RWPE1 (cell line): ENCODE measurements around the gene DDX24.

Experiments used
- CTCF ChIA-PET: fragments of 350-600 bp; sonication (Branson Sonifier 250); formaldehyde crosslinking; extraction: SDS; loops from one replicate; lab custom pipeline; 2021; lab: Yijun Ruan, JAX
- POLR2A ChIA-PET: fragments of 400-600 bp; formaldehyde crosslinking; extraction: SDS; loops from one replicate; lab custom pipeline; 2020; ENCODE audit warnings: antibody characterized with exemption; ENCODE audit not compliant: low non-redundant PET; lab: Yijun Ruan, JAX
- DNase-seq: peaks from one replicate; pipeline ENCODE4 v3.0.0; 2012; ENCODE audit warnings: low spot score
- H3K27ac ChIP-seq: fragments of 450-650 bp; 2 replicates; pipeline ENCODE4 v1.5.1; 2017
- TF ChIP-seq, protein P1 (sequence below): fragments of 450-650 bp; conservative IDR thresholded peaks from 2 replicates; pipeline ENCODE4 v1.5.1; 2017; ENCODE audit warnings: low read depth, mild to moderate bottlenecking

Gene DDX24

DNA sequence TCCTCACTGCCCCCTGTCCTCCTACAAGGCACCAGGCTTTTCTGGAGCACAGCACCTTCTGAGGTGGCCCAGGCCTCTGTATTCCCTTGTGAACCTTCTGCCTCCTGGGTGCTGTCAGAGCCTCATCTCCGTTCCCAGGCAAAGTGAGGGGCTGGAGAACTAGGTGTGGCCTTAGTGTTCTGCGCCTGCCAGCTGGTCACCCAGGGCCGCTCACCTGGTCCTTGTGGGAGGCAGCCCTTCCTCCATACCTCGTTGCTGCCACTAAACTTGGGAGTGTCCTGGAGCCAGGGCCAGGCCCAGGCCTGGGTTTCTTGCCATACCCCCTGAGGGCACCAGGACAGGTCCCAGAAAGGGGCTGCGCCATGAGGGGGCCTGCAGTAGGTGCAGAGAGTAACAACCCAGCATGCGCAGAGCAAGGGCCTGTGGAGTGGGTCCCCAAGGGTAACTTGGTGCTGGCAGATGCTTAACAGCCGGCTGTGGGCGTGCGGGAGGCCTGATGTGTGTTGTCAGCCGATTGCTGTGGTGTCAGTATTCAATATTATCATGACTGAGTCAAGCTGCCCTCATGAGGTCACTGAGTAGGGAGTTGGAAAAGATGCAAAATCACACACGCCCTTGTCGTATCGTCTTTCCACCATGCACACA is 37.8 kb downstream of the DDX24 start:
- ChIA-PET POLR2A (no interaction called here), CTCF (no interaction called here)
- H3K27ac ChIP-seq = no peak overlapping the region
- TF ChIP-seq, protein P1, sequence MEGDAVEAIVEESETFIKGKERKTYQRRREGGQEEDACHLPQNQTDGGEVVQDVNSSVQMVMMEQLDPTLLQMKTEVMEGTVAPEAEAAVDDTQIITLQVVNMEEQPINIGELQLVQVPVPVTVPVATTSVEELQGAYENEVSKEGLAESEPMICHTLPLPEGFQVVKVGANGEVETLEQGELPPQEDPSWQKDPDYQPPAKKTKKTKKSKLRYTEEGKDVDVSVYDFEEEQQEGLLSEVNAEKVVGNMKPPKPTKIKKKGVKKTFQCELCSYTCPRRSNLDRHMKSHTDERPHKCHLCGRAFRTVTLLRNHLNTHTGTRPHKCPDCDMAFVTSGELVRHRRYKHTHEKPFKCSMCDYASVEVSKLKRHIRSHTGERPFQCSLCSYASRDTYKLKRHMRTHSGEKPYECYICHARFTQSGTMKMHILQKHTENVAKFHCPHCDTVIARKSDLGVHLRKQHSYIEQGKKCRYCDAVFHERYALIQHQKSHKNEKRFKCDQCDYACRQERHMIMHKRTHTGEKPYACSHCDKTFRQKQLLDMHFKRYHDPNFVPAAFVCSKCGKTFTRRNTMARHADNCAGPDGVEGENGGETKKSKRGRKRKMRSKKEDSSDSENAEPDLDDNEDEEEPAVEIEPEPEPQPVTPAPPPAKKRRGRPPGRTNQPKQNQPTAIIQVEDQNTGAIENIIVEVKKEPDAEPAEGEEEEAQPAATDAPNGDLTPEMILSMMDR = no peak
- DNase-seq = no peak

DNA sequence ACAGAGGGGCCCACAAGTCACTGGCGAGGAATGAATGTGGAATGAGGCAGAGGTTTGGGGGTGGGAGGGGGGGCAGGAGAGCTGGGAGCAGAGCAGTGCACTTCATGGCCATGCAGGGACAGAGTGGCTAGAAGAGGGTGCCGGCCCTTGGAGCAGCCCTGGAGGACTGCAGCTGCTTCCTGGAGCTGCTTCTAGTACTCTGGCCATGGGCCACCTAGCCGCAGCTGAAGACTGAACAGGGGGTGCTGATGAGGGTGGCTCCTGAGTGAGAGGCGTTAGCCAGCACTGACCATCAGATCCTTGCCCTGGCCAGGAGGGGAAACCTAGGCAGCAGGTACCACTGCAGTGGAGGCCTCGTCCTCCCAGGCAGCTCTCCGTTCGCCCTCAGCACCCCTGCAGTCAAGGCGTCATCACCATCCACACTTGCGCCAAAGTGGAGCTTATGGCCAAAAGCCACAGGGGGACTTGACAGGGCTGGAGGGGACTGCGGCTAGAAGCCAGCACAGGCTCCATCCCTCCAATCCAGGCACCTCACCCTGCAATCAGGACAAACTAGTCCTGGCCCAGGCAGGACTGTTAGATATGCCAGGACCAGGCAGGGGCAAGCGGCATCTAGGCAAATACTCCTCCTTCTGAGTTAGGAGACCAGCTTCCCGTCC is 38.4 kb downstream of the DDX24 start:
- TF ChIP-seq, protein P1 = no peak
- H3K27ac ChIP-seq = no peak overlapping the region
- POLR2A ChIA-PET = no interaction called here
- CTCF ChIA-PET = interaction anchor here (1.1 kb wide), 1 partner anchor 58 kb away, joined by 3 read pairs; no protein-coding TSS in a partner anchor
- no peak for DNase-seq

DNA sequence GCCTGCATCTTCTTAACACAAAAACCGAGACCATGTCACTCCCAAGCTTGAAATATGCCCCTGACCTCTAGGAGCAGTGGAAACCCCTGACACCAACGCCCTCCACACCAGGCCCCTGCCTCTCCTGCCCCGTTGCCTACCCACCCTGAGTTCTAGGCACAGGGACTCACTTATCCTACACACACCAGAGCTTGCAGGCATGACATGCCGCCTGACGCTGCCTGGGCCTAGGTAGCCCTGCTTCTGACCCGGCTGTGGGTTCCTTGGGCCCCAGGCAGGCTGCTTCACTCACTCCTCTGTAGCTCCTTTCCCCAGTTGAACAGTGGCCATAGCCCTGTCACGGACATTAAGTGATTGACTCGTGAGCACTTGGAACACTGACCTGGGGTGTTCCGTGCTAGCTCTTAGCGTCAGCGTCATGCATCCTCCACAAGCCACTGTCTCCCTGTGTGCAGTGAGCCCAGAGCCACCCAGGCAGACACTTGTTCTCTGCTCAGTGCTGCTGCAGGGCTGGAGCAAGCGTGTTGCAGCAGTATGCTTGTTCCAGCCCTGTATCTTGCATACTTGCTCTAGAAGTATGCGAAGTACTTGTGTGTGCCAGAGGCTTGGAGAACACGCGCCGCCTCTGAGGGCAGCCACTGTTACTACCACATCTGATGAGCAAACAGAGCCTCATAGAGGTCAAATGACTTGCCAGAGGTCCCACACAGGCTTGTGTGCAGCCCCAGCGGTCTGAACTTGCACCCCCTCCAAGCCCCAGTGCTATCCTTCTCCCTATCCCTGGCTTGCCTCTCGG is 39.3 kb downstream of the DDX24 start:
- ChIA-PET CTCF (interaction anchor here (1.1 kb wide), 1 partner anchor 57 kb away, joined by 3 read pairs; no protein-coding TSS in a partner anchor), POLR2A (no interaction called here)
- no peak for DNase-seq
- TF ChIP-seq, protein P1 = no peak
- H3K27ac ChIP-seq = no peak overlapping the region

DNA sequence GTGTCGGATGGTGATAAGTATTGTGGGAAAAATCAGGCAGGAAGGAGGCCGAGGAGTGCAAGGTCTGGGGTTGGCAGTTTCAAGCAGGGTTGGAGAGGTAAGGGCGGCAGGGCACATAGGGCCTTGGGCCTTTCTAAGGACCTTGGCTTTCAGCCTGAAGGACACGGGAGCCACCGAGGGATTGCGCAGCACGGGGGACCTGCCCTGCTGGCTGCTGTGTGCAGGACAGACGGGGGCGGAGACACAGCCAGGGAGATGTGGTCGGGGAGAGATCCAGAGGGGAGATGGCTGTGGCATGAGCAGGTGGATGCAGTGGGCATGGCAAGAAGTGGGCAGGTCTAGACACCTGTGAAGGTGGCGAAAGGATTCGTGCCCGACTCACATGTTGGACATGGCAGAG is 40.2 kb downstream of the DDX24 start:
- DNase-seq = no peak
- ChIA-PET POLR2A (no interaction called here), CTCF (no interaction called here)
- TF ChIP-seq, protein P1 = no peak
- H3K27ac ChIP-seq = no peak overlapping the region

DNA sequence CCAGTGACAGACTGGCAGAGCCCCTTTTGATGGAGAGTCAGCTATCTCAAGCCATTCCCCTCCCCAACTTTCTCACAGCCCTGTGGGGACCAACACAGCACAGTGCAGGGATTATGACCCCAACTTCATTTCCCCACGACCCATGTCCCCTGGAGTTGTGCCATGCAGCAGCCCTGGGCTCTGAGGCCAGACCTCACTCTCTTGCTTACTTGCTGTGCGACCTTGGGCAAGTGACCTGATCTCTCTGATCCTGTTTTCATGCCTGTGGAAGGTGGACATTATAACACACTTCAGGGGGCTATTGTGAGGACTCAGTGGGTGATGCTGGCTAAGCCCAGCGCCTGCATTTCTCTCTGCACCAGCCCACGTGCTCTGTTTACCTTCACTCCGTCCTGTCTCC is 40.8 kb downstream of the DDX24 start:
- TF ChIP-seq, protein P1 = no peak
- DNase-seq = no peak
- CTCF ChIA-PET = no interaction called here
- POLR2A ChIA-PET = no interaction called here
- no peak overlapping the region for H3K27ac ChIP-seq

DNA sequence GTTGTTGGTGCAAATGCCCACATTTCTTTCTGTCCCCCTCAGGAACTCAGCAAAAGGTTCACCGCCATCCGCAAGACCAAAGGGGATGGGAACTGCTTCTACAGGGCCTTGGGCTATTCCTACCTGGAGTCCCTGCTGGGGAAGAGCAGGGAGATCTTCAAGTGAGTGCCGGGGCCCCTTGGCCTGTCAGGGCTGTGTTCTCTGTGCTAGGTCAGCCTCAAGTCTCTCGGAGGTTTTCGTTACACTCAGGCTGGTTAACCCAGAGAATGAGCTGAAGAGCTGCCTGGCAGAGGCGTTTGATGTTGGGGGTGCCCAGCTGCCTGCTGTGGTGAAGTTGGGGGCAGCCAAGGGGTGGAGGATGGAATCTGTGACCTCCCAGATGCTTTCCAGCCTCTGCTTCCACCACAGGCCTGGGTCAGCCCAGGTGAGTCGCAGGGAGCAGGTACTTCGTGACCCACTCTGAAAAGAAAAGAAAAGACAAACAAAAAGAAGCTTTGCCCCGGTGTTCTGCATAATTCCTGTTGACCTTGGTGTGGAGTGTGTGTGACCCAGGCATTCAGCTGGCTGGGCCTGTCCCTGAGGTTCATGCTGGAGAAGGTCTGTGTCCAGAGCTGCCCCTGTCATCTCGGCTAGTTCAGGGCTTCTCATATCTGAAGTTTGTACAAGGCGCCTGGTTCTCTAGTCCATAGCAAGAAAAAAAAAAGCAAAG is 41.9 kb downstream of the DDX24 start:
- DNase-seq = no peak
- TF ChIP-seq, protein P1 = no peak
- ChIA-PET CTCF (interaction anchor here (1.0 kb wide), 1 partner anchor 97 kb away, joined by 3 read pairs; no protein-coding TSS in a partner anchor), POLR2A (no interaction called here)
- H3K27ac ChIP-seq = no peak overlapping the region
